A204.1 (cell line): ENCODE data around the gene DHRS12.

ENCODE experiments used
- FAIRE-seq: peaks from 2 replicates; lab custom pipeline; 2012; peaks lifted over from hg19 to GRCh38; lab: Jason Lieb, UNC

The DHRS12 gene

GRCh38 chr13:51803422-51804294, at the start of gene DHRS12:
TSS of gene DHRS12 (minus strand) at chr13:51804163. CDS start at chr13:51799659, 4,504 bp downstream.
- FAIRE-seq = no peak

GRCh38 chr13:51849145-51850101, 45.5 kb upstream of the DHRS12 start:
- no peak for FAIRE-seq

- no peak for FAIRE-seq
These were observed 44.7 kb upstream of the DHRS12 start for GRCh38 chr13:51848674-51849073.

GRCh38 chr13:51846756-51847155, 42.8 kb upstream of the DHRS12 start:
- FAIRE-seq = no peak

GRCh38 chr13:51845574-51846318, 41.8 kb upstream of the DHRS12 start:
- FAIRE-seq = no peak

- no peak for FAIRE-seq
These were observed 41.1 kb upstream of the DHRS12 start, which contains the start of gene TMEM272 for GRCh38 chr13:51844862-51845573. TSS of gene TMEM272 (minus strand) at chr13:51845177. CDS start at chr13:51838530, 6,647 bp downstream.

GRCh38 chr13:51843529-51843928, 39.6 kb upstream of the DHRS12 start:
- no peak for FAIRE-seq

GRCh38 chr13:51841732-51842131, 37.8 kb upstream of the DHRS12 start:
- FAIRE-seq = no peak

GRCh38 chr13:51840917-51841316, 37.0 kb upstream of the DHRS12 start:
- FAIRE-seq = no peak

GRCh38 chr13:51839711-51840540, 36.0 kb upstream of the DHRS12 start:
- FAIRE-seq = no peak

- no peak for FAIRE-seq
These were observed 34.4 kb upstream of the DHRS12 start for GRCh38 chr13:51838240-51838846.

- FAIRE-seq = no peak
These were observed 33.1 kb upstream of the DHRS12 start for GRCh38 chr13:51837016-51837415.

- FAIRE-seq = no peak
These were observed 30.7 kb upstream of the DHRS12 start for GRCh38 chr13:51834581-51835171.

- no peak for FAIRE-seq
These were observed 30.0 kb upstream of the DHRS12 start for GRCh38 chr13:51833980-51834379.

GRCh38 chr13:51832471-51833152, 28.6 kb upstream of the DHRS12 start:
- no peak for FAIRE-seq

GRCh38 chr13:51831519-51831918, 27.6 kb upstream of the DHRS12 start:
- no peak for FAIRE-seq

- FAIRE-seq = no peak
These were observed 25.6 kb upstream of the DHRS12 start for GRCh38 chr13:51829568-51829899.

- FAIRE-seq = no peak
These were observed 25.0 kb upstream of the DHRS12 start for GRCh38 chr13:51828730-51829567.
